Measurements from ENCODE around the gene UBE2G2. TPM values are rescaled to one million over a fixed set of nuclear protein-coding genes. Genes with fewer than 3 reads are reported as not detected.

UBE2G2 gene
- total and polyA plus RNA-seq, 2 of the 4 experiments (the other 2 are of a cell fraction) = 65.4 to 91.7 TPM

- H3K4ac ChIP-seq (ENCODE audit: low read depth, low read length) = no peak overlapping the region
- H4K20me1 ChIP-seq (ENCODE audit: insufficient read depth, low read length) = peaks cover 75% of the 10 kb centered on the region
- H3K4me2 ChIP-seq (ENCODE audit: low read depth, low read length) = no peak overlapping the region
- no peak for DNase-seq
- no TSS peak for BruUV-seq (replicated peaks)
- H3K79me1 ChIP-seq (ENCODE audit: low read depth in 1 of 2, low read length in 2 of 2) = peaks cover 48 to 81% of the 10 kb centered on the region in 2 experiments
- CTCF ChIA-PET = interaction anchor here (0.7 to 1.6 kb wide), 6 partner anchors 8 to 292 kb away, joined by 3 to 5 read pairs (median 4); no protein-coding TSS in a partner anchor
- H3K18ac ChIP-seq (ENCODE audit: low read depth, low read length) = no peak overlapping the region
- H3K27ac ChIP-seq (ENCODE audit: insufficient read depth, low read length) = no peak overlapping the region
- H3K4me3 ChIP-seq (ENCODE audit: insufficient read depth, low read depth, low read length) = no peak overlapping the region
- ATAC-seq (ENCODE audit: low read depth) = peak; percentile 8
- H3K56ac ChIP-seq (ENCODE audit: extremely low read depth, insufficient read depth, low read length) = no peak overlapping the region
- intact Hi-C loops (cut with micrococcal nuclease) (loop anchor here (1.0 kb wide), 2 partner anchors 175 to 283 kb away; no protein-coding TSS in a partner anchor), in situ Hi-C loops (cut with MboI; ENCODE audit: low sequenced_read_pairs) (no loop called here), dilution Hi-C loops (cut with HindIII; ENCODE audit: low sequenced_read_pairs, unreplicated experiment) (no loop called here)
- no peak overlapping the region for H2BK15ac ChIP-seq (ENCODE audit: low read depth, low read length)
- no peak overlapping the region for H2AFZ ChIP-seq (replicated peaks; ENCODE audit: low read length, poor library complexity)
- no peak overlapping the region for H2BK120ac ChIP-seq (ENCODE audit: low read depth, low read length)
- H2AK9ac ChIP-seq (replicated peaks; ENCODE audit: low read depth, low read length, poor library complexity) = no peak overlapping the region
- H3K4me1 ChIP-seq (ENCODE audit: control insufficient read depth, insufficient read depth, low read length) = peaks cover 3% of the 10 kb centered on the region; the same call in 1 of the 2 replicates
- peaks cover 7% of the 10 kb centered on the region for H3K36me3 ChIP-seq (ENCODE audit: control insufficient read depth, insufficient read depth, low read length)
- no peaks in the 10 kb centered on the region for H3K9me3 ChIP-seq (ENCODE audit: control insufficient read depth, insufficient read depth, low read length)
- H3K9ac ChIP-seq (ENCODE audit: low read depth, low read length) = no peak overlapping the region
- H4K8ac ChIP-seq (ENCODE audit: low read depth in 2 of 2, low read length in 2 of 2) = no peak overlapping the region
- no peak overlapping the region for H2BK5ac ChIP-seq (ENCODE audit: low read depth, low read length, poor library complexity, severe bottlenecking)
- H3K23ac ChIP-seq (ENCODE audit: low read depth, low read length) = no peak overlapping the region
- no peaks in the 10 kb centered on the region for H3K27me3 ChIP-seq (ENCODE audit: control insufficient read depth, insufficient read depth, low read length)
- H3K9me1 ChIP-seq (ENCODE audit: insufficient read depth, low read length) = peaks cover 4% of the 10 kb centered on the region; the same call in 1 of the 2 replicates
- no peak overlapping the region for H3K14ac ChIP-seq (replicated peaks; ENCODE audit: low read depth, low read length)
- no peak overlapping the region for H4K5ac ChIP-seq (ENCODE audit: low read depth, low read length)
- TF ChIP-seq MAZ (IDR thresholded peaks at IDR 0.05; ENCODE audit: borderline replicate concordance, low read depth, low read length) (no peak), SMC3 (IDR thresholded peaks at IDR 0.05; ENCODE audit: low read depth, low read length) (no peak), RAD21 (IDR thresholded peaks at IDR 0.05; ENCODE audit: low read length) (no peak), RCOR1 (IDR thresholded peaks at IDR 0.05; ENCODE audit: insufficient replicate concordance, low read length) (no peak), MXI1 (IDR thresholded peaks at IDR 0.05; ENCODE audit: borderline replicate concordance, low read depth, low read length) (no peak), CEBPB (IDR thresholded peaks at IDR 0.05; ENCODE audit: low read depth, low read length) (no peak), BHLHE40 (IDR thresholded peaks at IDR 0.05; ENCODE audit: low read depth, low read length) (no peak), MAFK (IDR thresholded peaks at IDR 0.05; ENCODE audit: low read depth, low read length) (no peak)
- TF ChIP-seq, protein P1, sequence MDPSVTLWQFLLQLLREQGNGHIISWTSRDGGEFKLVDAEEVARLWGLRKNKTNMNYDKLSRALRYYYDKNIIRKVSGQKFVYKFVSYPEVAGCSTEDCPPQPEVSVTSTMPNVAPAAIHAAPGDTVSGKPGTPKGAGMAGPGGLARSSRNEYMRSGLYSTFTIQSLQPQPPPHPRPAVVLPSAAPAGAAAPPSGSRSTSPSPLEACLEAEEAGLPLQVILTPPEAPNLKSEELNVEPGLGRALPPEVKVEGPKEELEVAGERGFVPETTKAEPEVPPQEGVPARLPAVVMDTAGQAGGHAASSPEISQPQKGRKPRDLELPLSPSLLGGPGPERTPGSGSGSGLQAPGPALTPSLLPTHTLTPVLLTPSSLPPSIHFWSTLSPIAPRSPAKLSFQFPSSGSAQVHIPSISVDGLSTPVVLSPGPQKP (IDR thresholded peaks at IDR 0.05; ENCODE audit: borderline replicate concordance, low read depth, low read length) = no peak
- POLR2A ChIA-PET (ENCODE audit: unreplicated experiment) = no interaction called here
- WGBS, 2 experiments (ENCODE audit: extremely low coverage in 2 of 2, insufficient read length in 1 of 2) = no CpG with 5 or more reads among the region's 4 CpGs
- no peak overlapping the region for H2AK5ac ChIP-seq (ENCODE audit: low read depth, low read length)
- no peak overlapping the region for H4K91ac ChIP-seq (ENCODE audit: insufficient read depth, low read depth, low read length)
- no peak overlapping the region for H2BK20ac ChIP-seq (ENCODE audit: low read depth, low read length)
Observed at GRCh38 chr21:44793592-44794374, 7.8 kb downstream of the UBE2G2 start.
